ENCODE data around the gene DLGAP4. TPM values are rescaled to one million over a fixed set of nuclear protein-coding genes. Genes with fewer than 3 reads are reported as not detected.

Gene DLGAP4
- total and polyA plus RNA-seq, 2 of the 13 experiments (the other 11 are each of a cell fraction or from before 2014, with no cell fraction given): 15.2 to 26.7 TPM

- no peak for TF ChIP-seq RERE (CRISPR knock-in tag; IDR thresholded peaks at IDR 0.05; ENCODE audit: low read depth)
- no peak for TF ChIP-seq ZNF331 (CRISPR knock-in tag; IDR thresholded peaks at IDR 0.05)
- TF ChIP-seq RBM39 (IDR thresholded peaks at IDR 0.05; ENCODE audit: low read depth, low read length, poor library complexity, severe bottlenecking): no peak
- no peak for TF ChIP-seq FOXM1 (CRISPR knock-in tag; IDR thresholded peaks at IDR 0.05)
- peak; percentile 41; the same call in 1 of the 2 replicates for TF ChIP-seq MAX (IDR thresholded peaks at IDR 0.05)
- peak; percentile 61; the same call in 1 of the 2 replicates for TF ChIP-seq ZNF691 (CRISPR knock-in tag; IDR thresholded peaks at IDR 0.05; ENCODE audit: borderline replicate concordance, low read depth)
- TF ChIP-seq ZNF749 (CRISPR knock-in tag; IDR thresholded peaks at IDR 0.05; ENCODE audit: borderline replicate concordance): no peak
- peak; percentile 61; the same call in 1 of the 2 replicates for TF ChIP-seq ZNF598 (CRISPR knock-in tag; IDR thresholded peaks at IDR 0.05; ENCODE audit: borderline replicate concordance)
- 0 out of 2 replicates have a peak, but pooled peaks have one; percentile 49 for TF ChIP-seq BCL3 (CRISPR knock-in tag; IDR thresholded peaks at IDR 0.05)
- no peak for TF ChIP-seq TBL1XR1 (IDR thresholded peaks at IDR 0.05; ENCODE audit: borderline replicate concordance, low read length, partially characterized antibody)
- no peak for TF ChIP-seq ZBTB49 (CRISPR knock-in tag; IDR thresholded peaks at IDR 0.05; ENCODE audit: borderline replicate concordance)
- TF ChIP-seq ZBTB3 (CRISPR knock-in tag; IDR thresholded peaks at IDR 0.05; ENCODE audit: borderline replicate concordance, low read depth): no peak
- TF ChIP-seq PBX2 (CRISPR knock-in tag; IDR thresholded peaks at IDR 0.05): no peak
- 0 out of 2 replicates have a peak, but pooled peaks have one; percentile 59 for TF ChIP-seq MAF1 (CRISPR knock-in tag; IDR thresholded peaks at IDR 0.05; ENCODE audit: borderline replicate concordance)
- no peak for TF ChIP-seq HDAC2 (CRISPR knock-in tag; IDR thresholded peaks at IDR 0.05)
- TF ChIP-seq AGO2 (optimal IDR thresholded peaks at IDR 0.05; ENCODE audit: low read depth, low read length): peak; percentile 81
Observed at GRCh38 chr20:36462440-36463211, 156.5 kb downstream of the DLGAP4 start (continued).

All from HepG2 (cell line).